GM04503 (cell line): ENCODE data around the gene ITPKB.

Source experiments
- DNase-seq: peaks from one replicate; pipeline ENCODE4 v3.0.0-alpha.2; 2012; ENCODE audit warnings: low read depth

The ITPKB gene

GRCh38 chr1:226665505-226666163 is 73.4 kb downstream of the ITPKB start:
- no peak for DNase-seq

GRCh38 chr1:226664413-226665101 is 74.5 kb downstream of the ITPKB start:
- peak; percentile 84 for DNase-seq

DNA sequence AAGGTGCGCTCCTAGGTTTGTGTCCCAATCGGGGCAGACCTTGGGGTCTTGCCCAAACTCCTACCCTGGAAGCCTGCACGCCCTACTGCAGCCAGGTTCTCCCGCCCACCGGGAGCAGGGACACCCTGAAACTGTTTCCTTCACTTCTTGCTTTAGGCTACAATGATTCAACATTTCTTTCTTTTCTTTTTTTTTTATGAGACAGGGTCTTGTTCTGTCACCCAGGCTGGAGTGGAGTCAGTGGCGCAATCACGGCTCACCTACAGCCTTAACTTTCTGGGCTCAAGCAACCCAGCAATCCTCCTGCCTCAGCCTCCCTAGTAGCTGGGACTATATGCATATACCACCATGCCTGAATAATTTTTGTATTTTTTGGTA is 75.8 kb downstream of the ITPKB start:
- DNase-seq = no peak

GRCh38 chr1:226662642-226663326 is 76.3 kb downstream of the ITPKB start:
- DNase-seq = peak; percentile 92

DNA sequence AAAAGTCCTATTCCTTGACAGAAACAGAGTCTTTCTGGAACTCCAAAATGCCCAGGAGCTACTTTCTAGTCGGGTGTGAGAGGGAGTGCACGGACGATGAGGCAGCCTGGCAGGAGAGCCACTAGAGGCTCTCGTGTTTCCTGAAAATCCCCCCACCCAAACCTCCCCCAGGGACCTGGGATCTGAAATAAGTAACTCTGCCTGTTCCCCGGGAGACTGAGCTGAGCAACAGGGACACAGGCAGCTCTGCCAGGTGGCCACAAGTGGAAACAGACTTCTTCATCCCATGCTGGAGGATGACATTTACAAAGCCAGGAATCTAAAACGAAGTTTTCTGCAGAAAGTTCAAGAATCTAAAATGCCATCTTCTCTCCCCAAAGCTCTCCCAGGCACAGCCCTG is 77.1 kb downstream of the ITPKB start:
- DNase-seq = no peak

DNA sequence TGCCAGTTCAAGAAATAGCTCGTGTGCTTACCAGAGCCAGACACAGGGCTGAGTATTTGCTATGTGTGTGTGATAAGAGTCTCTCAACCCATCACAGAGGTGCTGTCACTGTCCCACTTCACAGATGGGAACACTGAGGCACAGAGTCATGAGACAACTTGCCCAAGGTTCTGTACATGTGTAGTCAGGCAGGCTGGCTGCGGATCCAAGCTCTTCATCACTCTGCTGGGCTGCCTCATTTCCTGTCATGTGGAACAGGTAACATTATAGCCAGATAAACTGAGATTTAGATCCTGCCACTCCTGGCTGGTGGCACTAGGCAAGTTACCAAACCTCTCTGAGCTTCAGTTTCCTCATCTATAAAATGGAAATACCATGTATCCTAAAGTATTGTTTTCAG is 77.8 kb downstream of the ITPKB start:
- no peak for DNase-seq

DNA sequence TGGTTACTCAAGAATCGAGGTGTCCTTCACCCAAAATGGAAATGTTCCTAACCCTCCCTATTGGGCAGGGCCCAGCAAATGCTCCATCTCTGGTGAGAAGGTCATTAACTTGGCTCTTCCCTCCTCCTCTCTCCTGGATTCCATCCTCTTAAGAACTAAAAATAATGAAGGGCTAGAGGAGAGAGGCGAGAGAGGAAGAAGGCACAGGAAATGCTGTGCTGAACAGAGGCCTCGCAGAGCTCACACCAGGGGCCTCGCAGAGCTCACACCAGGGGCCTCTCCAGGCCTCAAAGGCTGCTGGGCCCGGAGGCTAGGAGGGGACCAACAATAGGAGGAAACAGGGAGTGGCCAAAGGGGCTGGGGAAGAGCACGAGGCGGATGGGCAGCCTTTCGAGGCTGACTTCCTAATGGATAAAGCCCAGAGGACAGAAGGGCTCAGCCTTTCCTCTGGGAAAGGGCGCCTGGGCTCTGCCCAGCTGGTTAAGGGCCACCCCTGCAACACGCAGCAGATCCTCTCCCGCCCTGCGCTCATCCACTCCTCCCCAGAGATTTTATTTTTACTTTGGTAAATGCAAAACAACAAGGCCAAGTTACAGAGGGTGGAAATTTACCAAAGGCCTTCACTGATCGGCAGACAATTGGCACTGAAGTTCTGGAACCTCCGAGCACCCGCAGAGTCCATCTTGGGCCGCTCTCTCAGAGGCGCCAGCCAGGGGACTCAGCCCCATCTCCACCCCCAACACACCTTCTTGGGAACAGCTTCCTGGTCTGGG is 78.5 kb downstream of the ITPKB start:
- no peak for DNase-seq

DNA sequence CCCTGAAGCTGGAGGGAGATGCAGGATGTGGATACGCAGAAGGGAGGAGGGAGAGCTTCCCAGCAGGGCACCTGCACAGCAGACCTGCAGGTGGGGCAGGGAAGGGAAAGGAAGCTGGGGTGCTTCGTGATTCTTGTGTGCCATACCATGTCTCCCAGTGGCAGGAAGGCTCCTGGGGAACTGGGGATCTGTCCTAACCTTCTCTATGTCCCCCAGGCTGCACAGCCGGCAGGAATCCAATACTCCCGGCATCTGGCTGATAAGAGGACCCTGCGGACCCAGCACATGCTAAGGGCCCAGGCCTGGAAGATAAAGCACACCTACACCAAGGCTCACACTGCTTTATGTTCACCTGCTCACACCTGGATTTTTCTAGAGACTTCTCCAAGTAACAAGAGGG is 79.4 kb downstream of the ITPKB start:
- no peak for DNase-seq

DNA sequence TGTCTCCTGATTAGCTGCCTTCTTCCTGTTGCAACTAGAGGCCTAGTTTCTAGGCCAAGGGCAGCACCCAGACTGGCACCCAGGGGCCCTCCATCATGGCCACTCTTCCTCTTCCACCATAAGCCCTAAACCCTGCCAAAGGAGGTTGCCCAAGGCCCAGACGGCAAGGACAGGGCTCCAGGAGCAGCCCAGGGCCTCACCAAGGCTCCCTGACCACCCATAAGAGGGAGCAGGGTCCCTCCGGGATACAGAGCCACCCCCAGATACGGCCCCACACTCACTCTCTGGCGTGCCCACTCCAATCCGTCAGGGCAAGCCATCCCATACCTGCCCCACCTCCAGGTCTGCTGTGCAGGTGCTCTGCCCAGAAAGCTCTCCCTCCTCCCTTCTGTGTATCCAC is 79.9 kb downstream of the ITPKB start:
- DNase-seq = no peak

- no peak for DNase-seq
Measured at GRCh38 chr1:226658546-226659125, 80.4 kb downstream of the ITPKB start.

DNA sequence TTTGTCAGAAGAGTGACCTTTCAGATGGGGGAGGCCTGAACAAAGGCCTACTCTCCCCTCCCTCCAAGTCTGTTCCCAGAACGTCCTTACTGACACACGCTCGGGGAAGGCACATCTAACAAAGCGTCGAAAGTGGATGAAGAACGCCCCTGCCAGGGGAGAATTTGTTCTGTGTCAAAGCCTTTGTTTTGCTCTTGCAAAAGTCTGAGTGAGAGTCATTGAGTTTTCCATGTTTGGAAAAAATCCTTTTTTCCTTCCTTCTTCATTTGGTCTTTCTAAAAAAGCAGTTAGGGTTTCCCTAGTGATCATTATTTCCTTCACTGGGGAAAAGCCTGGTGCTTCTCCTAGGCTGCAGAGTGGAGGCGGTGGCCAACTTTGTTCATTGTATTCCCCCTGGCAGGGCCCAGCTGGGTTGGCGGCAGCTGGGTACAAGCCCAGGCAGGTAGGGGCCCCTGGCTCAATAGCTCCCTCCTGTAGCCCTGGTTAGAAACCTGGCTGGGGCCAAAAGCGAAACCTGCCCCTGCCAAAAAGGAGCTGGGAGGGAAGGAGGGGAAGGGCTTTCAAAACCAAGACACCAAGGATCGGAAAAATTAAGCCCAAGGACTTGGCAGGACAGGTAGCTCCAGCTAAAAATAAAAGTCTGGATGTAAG is 81.1 kb downstream of the ITPKB start:
- DNase-seq = no peak

DNA sequence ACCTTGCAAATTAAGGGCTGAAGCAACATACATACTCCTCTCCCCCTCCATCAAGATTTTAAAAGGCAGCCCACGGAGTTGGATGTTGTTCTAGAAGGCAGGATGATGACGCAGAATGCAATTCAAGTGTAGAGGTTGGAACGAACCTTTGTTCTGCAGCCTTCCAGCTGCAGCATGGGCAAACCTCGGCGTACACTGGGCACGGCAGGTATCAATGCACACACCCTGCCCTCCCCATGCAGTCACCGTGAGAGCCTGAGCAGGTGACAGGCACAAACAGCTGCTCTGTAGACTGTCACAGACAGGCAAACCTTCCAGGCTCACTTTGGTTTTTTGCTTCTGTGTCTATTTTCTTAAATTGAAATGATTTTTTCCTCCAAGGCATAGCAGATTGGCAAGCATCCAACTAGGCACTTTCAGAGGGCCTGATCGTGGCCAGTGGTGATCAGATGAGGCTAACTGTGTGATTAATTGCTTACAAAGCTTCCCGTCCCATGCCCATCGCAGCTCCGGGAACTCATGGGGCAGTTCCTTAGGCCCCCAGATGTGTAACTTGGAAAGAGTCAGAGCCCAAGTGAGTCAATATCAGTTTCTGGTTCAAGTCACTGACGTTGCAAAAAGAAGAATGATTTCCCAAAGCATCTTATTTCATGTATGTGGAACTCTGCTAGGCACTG is 82.3 kb downstream of the ITPKB start:
- DNase-seq = peak; percentile 65

- no peak for DNase-seq
Measured at GRCh38 chr1:226656201-226656600, 82.9 kb downstream of the ITPKB start.

GRCh38 chr1:226655251-226656163 is 83.6 kb downstream of the ITPKB start:
- DNase-seq = no peak

DNA sequence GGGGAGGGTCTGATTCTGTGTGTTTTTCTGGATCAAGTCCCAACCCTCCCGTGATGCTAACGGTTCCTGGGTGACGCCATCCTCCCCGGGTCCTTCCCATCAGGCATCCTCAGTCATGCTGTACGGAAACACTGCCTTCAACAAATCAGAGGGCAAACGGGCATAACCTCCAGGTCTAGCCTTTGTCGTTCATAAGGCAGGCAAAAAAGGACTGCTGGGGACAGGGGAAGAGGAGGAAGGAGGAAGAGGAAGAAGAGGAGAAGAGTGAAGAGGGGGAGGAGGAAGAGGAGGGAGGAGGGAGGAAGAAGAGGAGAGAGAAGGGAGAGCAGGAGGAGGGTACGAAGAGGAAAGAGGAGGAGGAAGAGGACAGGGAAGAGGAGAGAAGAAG is 84.4 kb downstream of the ITPKB start:
- no peak for DNase-seq

GRCh38 chr1:226654046-226654667 is 84.9 kb downstream of the ITPKB start:
- DNase-seq = no peak

DNA sequence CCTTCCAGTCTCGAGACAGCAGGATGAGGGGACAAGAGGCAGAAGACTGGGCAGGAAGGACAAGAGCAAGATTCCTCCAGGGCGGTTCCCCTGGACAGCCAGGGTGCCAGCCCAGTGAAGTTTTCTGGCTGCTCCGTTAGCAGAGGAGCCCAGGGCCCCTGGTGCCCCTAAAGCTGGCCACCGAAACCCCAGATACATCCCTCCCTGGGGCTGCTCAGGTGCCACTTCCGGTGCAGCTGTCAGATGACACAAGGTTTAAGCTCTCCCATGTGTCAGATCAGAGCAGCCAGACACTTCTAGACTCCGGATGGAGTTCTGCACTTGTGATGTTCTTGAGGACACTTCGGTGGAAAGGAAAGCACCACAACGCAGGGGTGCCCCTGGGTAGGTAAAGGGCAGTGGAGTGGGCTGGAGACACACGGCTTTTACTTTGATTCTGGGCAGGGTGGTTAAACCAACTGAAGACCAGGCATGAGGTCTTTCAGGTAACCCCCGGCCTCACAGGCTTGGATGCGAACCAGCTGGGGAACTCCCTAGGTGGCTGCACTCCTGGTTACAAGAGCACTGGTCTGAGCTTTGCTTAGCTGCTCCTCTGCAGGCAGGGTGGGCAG is 85.7 kb downstream of the ITPKB start:
- no peak for DNase-seq

- no peak for DNase-seq
Measured at GRCh38 chr1:226652613-226653012, 86.5 kb downstream of the ITPKB start.

DNA sequence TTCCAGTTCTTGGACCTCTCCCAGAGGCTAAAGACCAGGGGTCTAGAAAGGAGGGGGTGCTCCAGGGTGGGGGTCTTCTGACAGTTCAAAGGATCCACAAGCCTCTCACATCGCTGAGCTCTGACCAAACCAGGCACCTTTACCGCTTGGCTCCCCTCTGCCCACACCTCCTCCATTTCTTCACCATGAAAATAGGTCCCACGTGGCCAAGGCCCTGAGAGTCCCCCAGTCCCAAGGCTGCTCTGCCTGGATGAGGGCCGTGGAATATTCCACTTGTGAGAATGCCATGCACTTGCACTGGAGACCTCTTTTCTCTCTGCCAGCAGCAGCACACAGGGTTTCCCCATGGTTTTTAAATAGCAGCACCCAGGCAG is 87.4 kb downstream of the ITPKB start:
- DNase-seq = no peak
